HG03457 (cell line): ENCODE data around the gene CR2.
"Not testable (repeated sequence)": the region's sequence is repeated elsewhere in the genome, so short reads cannot be mapped to it uniquely, and the experiment has no call there.

Source experiments
- ATAC-seq: cut with Tn5 transposase; IDR thresholded peaks from one replicate; pipeline ENCODE4 v1.9.1; 2021; ENCODE audit warnings: moderate number of reproducible peaks; ENCODE audit not compliant: unreplicated experiment

The CR2 gene

GRCh38 chr1:207503950-207504349 is 49.8 kb downstream of the CR2 start:
- ATAC-seq, result no peak

DNA sequence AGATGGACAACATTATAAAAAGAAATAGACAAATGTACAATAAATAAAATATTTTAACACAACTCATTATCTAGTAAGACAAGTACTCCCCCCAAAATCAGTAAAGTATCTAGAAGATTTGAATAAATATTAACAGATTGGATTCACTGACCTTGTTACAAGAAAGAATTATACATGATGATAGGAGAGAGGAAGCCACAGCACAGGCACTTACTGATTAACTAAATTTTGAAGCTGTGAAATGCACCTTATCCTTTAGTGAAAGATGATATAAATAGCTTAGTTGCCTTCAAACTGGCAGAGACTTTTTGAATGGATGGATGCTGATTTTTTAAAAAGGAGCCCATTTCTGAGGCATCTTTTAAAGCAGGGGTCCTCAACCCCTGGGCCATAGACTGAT is 50.3 kb downstream of the CR2 start:
- ATAC-seq, result no peak

DNA sequence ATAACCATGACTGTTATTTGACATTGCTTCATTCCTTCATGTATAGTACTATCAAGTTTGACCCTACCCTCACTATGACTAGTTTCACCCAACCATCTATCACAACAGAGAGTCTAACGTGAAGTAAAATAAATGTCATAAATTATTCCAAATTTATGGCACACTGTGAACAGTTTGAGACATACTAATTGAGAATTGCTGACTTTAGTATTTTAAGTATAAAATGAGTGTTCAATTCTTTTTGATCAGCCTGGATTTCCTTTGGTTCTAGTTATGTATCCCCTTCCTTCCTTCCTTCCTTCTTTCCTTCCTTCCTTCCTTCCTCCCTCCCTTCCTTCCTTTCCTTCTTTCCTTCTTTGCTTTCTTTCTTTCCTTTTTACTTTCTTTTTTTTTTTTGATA is 56.3 kb downstream of the CR2 start:
- ATAC-seq, result no peak

DNA sequence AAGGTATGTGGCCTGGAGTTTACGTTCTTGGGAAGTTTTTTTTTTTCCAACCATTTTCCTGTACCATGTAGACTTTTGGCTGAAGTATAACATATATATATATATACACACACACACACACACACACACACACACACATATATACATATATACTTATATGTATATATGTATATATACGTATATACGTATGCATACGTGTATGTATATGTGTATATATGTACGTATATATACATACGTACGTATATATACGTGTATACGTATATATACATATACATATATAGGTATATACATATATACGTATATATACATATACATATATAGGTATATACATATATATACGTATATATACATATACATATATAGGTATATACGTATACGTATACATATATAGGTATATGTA is 60.8 kb downstream of the CR2 start:
- no peak for ATAC-seq

DNA sequence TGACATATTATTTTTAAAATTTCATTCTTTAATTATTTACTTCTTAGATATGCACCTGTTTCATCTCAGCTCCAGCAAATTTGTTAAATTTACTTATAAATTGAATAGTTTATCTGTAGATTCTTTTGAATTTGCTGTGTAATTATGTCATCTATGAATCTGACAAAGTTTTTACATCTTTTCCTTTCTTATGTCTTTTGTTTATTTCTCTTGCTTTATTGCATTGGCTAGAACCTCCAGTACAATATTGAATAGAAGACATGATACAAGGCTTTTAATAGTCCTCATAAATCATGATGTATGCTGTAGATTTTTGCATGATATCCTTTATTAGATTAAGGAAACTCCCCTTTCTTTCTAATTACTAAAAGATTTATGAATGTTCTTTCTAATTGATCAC is 62.6 kb downstream of the CR2 start:
- ATAC-seq, result no peak

- ATAC-seq, result no peak
Measured at GRCh38 chr1:207518608-207519236, 64.6 kb downstream of the CR2 start.

- ATAC-seq, result no peak
Measured at GRCh38 chr1:207519505-207520399, 65.6 kb downstream of the CR2 start.

DNA sequence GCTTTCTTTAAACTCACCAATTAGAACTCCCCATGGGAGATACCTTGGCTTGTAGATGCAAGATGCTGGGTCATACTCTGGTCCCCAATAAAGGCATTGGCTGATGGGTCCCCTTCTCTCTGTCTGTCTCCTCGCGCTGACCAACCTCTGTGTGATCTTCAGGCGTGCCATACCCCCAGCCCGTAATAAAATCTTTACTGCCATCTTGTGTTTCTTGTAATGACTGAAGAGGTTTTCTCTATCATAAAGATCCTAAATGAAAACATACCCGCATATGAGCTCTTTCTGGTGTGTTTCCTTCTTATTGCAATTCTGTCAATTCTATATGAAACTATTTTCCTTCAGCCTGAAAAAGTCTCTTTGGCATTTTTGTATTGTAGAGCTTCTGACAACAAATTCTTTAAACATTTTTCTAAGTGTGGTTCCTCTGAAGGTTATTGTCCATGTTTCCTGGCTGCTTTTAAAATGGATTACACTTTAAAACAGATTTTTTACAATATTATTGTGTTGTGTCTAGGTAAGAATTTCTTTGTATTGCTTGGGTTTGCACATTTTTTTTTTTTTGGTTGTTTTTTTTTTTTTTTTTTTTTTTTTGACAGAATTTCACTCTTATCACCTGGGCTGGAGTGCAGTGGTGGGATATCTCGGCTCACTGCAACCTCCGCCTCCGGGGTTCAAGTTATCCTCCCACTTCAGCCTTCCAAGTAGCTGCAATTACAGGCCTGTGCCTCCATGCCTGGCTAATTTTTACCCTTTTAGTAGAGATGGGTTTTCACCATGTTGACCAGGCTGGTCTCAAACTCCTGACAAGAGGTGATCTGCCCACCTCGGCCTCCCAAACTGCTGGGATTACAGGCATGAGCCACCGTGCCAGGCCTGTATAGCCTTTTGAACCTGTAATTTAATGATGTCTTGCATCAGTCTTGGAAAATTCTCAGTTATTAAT is 66.5 kb downstream of the CR2 start:
- ATAC-seq, result not testable (repeated sequence)

DNA sequence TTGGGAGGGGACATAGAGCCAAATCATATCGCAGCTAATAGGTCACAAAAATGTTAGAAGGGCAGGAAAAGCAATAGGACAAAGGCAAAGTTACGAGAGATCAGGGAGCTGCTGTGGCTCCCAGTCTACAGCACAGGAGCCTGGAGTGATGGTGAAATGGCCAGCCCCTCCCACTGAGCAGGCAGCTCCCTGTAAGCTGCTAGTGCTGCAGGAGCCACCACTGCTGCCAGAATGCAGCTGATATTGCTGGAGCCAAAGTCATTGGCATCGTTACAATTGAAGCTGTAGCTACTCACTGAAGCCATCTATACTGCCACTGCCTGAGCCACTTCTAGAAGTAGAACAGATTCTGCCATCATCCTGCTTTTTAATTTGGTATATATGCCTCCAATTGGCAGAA is 71.1 kb downstream of the CR2 start:
- not testable (repeated sequence) for ATAC-seq

DNA sequence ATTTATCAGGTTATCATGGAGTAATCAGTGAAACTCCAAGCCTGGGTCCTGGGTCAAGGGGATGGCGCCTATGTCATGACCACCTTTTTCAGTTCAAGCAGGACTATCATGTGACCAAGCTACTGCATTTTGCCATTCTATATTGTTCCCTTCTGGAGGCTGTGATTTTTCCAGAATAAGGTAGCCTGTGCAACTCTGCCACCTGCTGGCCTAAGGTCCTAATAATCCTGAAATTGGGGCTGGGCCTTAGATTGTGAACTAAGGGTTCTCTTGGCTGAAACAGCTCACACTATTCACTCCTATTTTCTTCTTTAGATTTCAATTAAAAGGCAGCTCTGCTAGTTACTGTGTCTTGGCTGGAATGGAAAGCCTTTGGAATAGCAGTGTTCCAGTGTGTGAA is 74.3 kb downstream of the CR2 start:
- not testable (repeated sequence) for ATAC-seq

GRCh38 chr1:207536263-207536662 is 82.1 kb downstream of the CR2 start:
- not testable (repeated sequence) for ATAC-seq
